Esophagus muscularis mucosa (tissue), 3 donors: Measurements from ENCODE around the gene TANC1.

Experiments used
- CTCF ChIP-seq, 3 experiments: fragments of 200-600 bp in 2 of 3; fragments of 450-650 bp in 1 of 3; sonication (generic) in 2 of 3; IDR thresholded peaks; one replicate each; pipeline ENCODE4 v1.5.1; 2017 to 2019; ENCODE audit warnings: antibody characterized with exemption in 3 of 3, mild to moderate bottlenecking in 2 of 3, moderate library complexity in 1 of 3
- POLR2AphosphoS5 ChIP-seq, 2 donors: sonication (generic); formaldehyde crosslinking; IDR thresholded peaks; one replicate each; pipeline ENCODE4 v1.6.1; 2017; ENCODE audit warnings: antibody characterized with exemption in 2 of 2

GRCh38 chr2:159211447-159212396, 243.3 kb downstream of the TANC1 start:
- TF ChIP-seq CTCF (IDR thresholded peaks at IDR 0.05) = no peak
- no peak for TF ChIP-seq POLR2AphosphoS5 (IDR thresholded peaks at IDR 0.05)
